OCI-LY7 (cell line): ENCODE data around the gene TBXA2R. TPM values are rescaled to one million over a fixed set of nuclear protein-coding genes. Genes with fewer than 3 reads are reported as not detected.

ENCODE experiments used
- BruUV-seq: library from RNA; stranded (reverse); fragments of 400-500 nt; replicated peaks from 2 replicates; lab custom pipeline; 2021; lab: Mats Ljungman, UMichigan
- CTCF ChIA-PET: fragments of 300-600 bp; sonication (Branson Sonifier 250); formaldehyde crosslinking; loops from one replicate; lab custom pipeline; 2022; ENCODE audit warnings: antibody characterized with exemption; ENCODE audit not compliant: unreplicated experiment; lab: Charles Lee
- POLR2A ChIA-PET: fragments of 300-600 bp; sonication (Branson Sonifier 250); formaldehyde crosslinking; loops from one replicate; lab custom pipeline; 2022; ENCODE audit warnings: antibody characterized with exemption; lab: Charles Lee
- DNase-seq: peaks from one replicate; pipeline ENCODE4 v3.0.0-alpha.2; 2015; ENCODE audit warnings: low spot score
- H2AFZ ChIP-seq: fragments of 200-600 bp; sonication (generic), shearing (Covaris generic); 2 replicates; pipeline ENCODE4 v1.6.1; 2014; ENCODE audit warnings: mild to moderate bottlenecking, antibody characterized with exemption, low read length, moderate library complexity
- H3K27ac ChIP-seq: fragments of 200-600 bp; sonication (generic); 2 replicates; pipeline ENCODE4 v1.5.1; 2014; ENCODE audit warnings: mixed run types, low read depth, mild to moderate bottlenecking, moderate library complexity, low read length, inconsistent platforms; ENCODE audit not compliant: poor library complexity, severe bottlenecking
- H3K36me3 ChIP-seq: fragments of 200-600 bp; sonication (generic); 2 replicates; pipeline ENCODE4 v1.6.1; 2014; ENCODE audit warnings: mild to moderate bottlenecking, antibody characterized with exemption, low read length, moderate library complexity, mixed read lengths; ENCODE audit not compliant: insufficient read depth
- H3K4me1 ChIP-seq: fragments of 200-600 bp; sonication (generic); 2 replicates; pipeline ENCODE4 v1.5.1; 2014; ENCODE audit warnings: mild to moderate bottlenecking, low read length; ENCODE audit not compliant: insufficient read depth, poor library complexity, severe bottlenecking
- H3K4me2 ChIP-seq: fragments of 200-600 bp; sonication (generic); 2 replicates; pipeline ENCODE4 v1.6.1; 2014; ENCODE audit warnings: mild to moderate bottlenecking, low read length
- H3K4me3 ChIP-seq: fragments of 200-600 bp; sonication (generic); 2 replicates; pipeline ENCODE4 v1.5.1; 2014; ENCODE audit warnings: mild to moderate bottlenecking, low read depth, low read length; ENCODE audit not compliant: poor library complexity, severe bottlenecking
- H3K79me2 ChIP-seq: fragments of 200-600 bp; sonication (generic); 2 replicates; pipeline ENCODE4 v1.6.1; 2016; ENCODE audit warnings: low read depth, mild to moderate bottlenecking, low read length, moderate library complexity, mixed read lengths; ENCODE audit not compliant: insufficient read depth
- H3K9me2 ChIP-seq: fragments of 200-600 bp; sonication (generic); 2 replicates; pipeline ENCODE4 v1.6.1; 2016; ENCODE audit warnings: mild to moderate bottlenecking, low read length, mixed read lengths; ENCODE audit not compliant: insufficient read depth
- H3K9me3 ChIP-seq: fragments of 200-600 bp; sonication (generic); 2 replicates; pipeline ENCODE4 v1.6.1; 2014; ENCODE audit warnings: mild to moderate bottlenecking, mixed run types, low read length, mixed read lengths
- H4K20me1 ChIP-seq: fragments of 200-600 bp; sonication (generic); 2 replicates; pipeline ENCODE4 v1.6.1; 2014; ENCODE audit warnings: mild to moderate bottlenecking, antibody characterized with exemption, low read length, moderate library complexity, mixed read lengths; ENCODE audit not compliant: insufficient read depth
- EZH2phosphoT487 ChIP-seq: fragments of 200-600 bp; sonication (generic); IDR thresholded peaks from 2 replicates; pipeline ENCODE4 v1.6.1; 2018; ENCODE audit warnings: low read depth, borderline replicate concordance, mild to moderate bottlenecking, mixed run types, antibody characterized with exemption, low read length, moderate library complexity, mixed read lengths
- intact Hi-C: fragments of 100-400 bp; cut with micrococcal nuclease; formaldehyde crosslinking; loops from one replicate; pipeline ENCODE4 v1.10.0; 2022; ENCODE audit not compliant: unreplicated experiment
- total RNA-seq, 2 experiments: library from RNA; depleted of rRNA in 1 of 2; stranded (reverse); fragments of >200 nt in 1 of 2; shearing (Covaris generic) in 1 of 2; gene quantifications; 2 replicates each; pipeline ENCODE4 v1.2.3, GENCODE V29; 2014 to 2022
- TF ChIP-seq, protein P1 (sequence below): fragments of 200-600 bp; sonication (generic); conservative IDR thresholded peaks from 2 replicates; pipeline ENCODE4 v1.5.1; 2014; ENCODE audit warnings: mild to moderate bottlenecking, antibody characterized with exemption, low read length, moderate library complexity, mixed read lengths

The TBXA2R gene
- total RNA-seq, 2 experiments from 2014 or later: not detected

DNA sequence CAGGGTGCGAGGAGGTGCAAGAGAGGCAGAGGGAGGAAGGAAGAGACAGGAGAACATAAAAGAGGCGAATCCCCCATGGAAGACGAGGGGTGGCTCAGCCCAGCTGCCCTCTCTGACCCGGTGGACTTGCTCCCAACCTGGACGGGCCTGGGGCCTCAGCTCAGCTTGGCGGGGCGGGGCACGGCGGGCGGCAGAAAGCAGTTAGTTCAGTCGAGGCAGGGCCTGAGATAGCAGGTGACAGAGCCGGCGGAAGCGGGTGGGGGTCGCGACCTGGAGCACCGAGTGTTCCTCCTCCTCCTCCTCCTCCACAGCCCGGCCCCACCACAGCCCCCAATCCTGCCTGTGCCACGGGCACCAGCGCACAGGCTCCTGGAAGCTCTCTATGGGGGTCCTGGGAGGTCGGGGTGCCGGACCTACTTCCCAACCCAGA lies 26.9 kb upstream of the TBXA2R start:
- no peaks in the 10 kb centered on the region for H4K20me1 ChIP-seq
- no peaks in the 10 kb centered on the region for H3K9me3 ChIP-seq
- H3K4me2 ChIP-seq: no peak overlapping the region
- CTCF ChIA-PET: no interaction called here
- intact Hi-C loops: no loop called here
- H3K27ac ChIP-seq: no peak overlapping the region
- no peak overlapping the region for H2AFZ ChIP-seq
- no peak for DNase-seq
- H3K4me1 ChIP-seq: no peaks in the 10 kb centered on the region
- no peaks in the 10 kb centered on the region for H3K79me2 ChIP-seq
- no TSS peak for BruUV-seq
- H3K9me2 ChIP-seq: no peaks in the 10 kb centered on the region
- POLR2A ChIA-PET: no interaction called here
- no peaks in the 10 kb centered on the region for H3K36me3 ChIP-seq
- H3K4me3 ChIP-seq: no peak overlapping the region
- no peak for TF ChIP-seq EZH2phosphoT487

DNA sequence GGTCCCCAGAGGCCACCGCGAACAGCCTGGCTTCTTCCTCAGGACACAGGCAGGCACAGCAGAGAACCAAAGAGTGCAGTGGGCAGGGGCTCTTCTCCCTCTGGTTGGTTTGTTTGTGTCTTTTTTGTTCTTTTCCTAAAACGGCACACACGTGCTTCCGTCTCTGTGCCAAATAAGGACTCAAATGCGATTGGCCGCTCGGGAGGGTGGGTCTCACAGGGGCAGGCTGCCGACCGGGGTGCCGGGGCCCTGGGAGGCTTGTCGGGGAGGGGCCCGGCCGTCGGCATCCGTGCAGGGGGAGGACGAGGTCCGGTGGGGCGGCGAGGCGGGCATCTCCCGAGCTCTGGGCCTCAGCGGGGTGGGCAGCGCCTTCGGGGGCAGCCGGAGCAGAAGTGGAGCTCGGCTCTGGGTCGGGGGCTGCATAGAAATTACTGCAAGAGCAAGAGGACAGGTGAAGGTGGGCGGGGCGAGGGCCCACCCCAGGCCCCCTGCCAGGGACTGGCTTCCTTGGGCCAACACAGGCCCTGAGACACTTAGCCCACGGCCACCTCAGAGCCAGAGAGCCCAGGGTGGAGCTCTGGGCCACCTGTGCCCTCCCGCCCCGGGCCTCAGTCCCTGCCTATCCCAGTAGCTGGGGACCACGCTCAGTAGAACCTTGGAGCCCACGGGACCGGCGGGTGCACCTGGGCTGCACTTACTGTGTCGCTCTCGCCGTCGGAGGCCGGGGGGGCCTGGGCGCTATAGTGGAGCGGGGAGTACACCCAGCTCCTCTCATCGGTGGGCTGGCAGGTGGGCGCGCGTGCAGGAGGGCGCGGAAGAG lies 26.3 kb upstream of the TBXA2R start:
- Histone ChIP-seq H3K9me3 (no peaks in the 10 kb centered on the region), H2AFZ (no peak overlapping the region), H3K4me1 (no peaks in the 10 kb centered on the region), H3K36me3 (no peaks in the 10 kb centered on the region), H3K4me3 (no peak overlapping the region), H3K27ac (no peak overlapping the region), H3K4me2 (no peak overlapping the region), H3K79me2 (no peaks in the 10 kb centered on the region), H4K20me1 (no peaks in the 10 kb centered on the region), H3K9me2 (no peaks in the 10 kb centered on the region)
- intact Hi-C loops: no loop called here
- TF ChIP-seq, protein P1, sequence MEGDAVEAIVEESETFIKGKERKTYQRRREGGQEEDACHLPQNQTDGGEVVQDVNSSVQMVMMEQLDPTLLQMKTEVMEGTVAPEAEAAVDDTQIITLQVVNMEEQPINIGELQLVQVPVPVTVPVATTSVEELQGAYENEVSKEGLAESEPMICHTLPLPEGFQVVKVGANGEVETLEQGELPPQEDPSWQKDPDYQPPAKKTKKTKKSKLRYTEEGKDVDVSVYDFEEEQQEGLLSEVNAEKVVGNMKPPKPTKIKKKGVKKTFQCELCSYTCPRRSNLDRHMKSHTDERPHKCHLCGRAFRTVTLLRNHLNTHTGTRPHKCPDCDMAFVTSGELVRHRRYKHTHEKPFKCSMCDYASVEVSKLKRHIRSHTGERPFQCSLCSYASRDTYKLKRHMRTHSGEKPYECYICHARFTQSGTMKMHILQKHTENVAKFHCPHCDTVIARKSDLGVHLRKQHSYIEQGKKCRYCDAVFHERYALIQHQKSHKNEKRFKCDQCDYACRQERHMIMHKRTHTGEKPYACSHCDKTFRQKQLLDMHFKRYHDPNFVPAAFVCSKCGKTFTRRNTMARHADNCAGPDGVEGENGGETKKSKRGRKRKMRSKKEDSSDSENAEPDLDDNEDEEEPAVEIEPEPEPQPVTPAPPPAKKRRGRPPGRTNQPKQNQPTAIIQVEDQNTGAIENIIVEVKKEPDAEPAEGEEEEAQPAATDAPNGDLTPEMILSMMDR: no peak
- no peak for DNase-seq
- CTCF ChIA-PET: interaction anchor here (1.0 kb wide), 1 partner anchor 57 kb away, joined by 3 read pairs; no protein-coding TSS in a partner anchor
- POLR2A ChIA-PET: no interaction called here
- no TSS peak for BruUV-seq

DNA sequence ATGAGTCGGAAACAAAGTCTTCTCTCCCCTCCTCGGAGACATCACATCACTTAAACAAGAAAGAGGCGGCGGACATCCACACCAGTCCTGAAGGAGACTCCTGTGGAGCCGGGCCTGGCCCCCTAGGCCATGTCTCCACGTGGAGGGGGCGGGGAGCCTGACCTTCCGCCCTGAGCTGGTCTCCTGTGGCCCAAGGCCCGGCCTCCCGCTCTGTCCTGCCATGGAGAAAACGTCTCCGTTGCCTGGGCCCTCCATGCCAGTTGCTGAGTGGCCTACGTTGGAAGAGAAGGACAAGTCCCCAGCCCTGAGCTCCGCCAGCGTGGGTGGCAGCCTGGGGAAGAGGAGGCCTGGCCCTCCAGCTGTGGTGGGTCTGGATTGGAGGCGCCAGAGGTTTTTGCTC lies 25.4 kb upstream of the TBXA2R start:
- Histone ChIP-seq H3K4me1 (peaks cover 4% of the 10 kb centered on the region), H3K36me3 (no peaks in the 10 kb centered on the region), H3K79me2 (no peaks in the 10 kb centered on the region), H3K4me2 (no peak overlapping the region), H3K9me3 (no peaks in the 10 kb centered on the region), H3K27ac (no peak overlapping the region), H3K9me2 (no peaks in the 10 kb centered on the region), H4K20me1 (no peaks in the 10 kb centered on the region), H3K4me3 (no peak overlapping the region), H2AFZ (no peak overlapping the region)
- no TSS peak for BruUV-seq
- intact Hi-C loops: no loop called here
- DNase-seq: no peak
- ChIA-PET POLR2A (no interaction called here), CTCF (interaction anchor here (1.0 kb wide), 1 partner anchor 58 kb away, joined by 3 read pairs; no protein-coding TSS in a partner anchor)
- TF ChIP-seq EZH2phosphoT487: no peak
- TF ChIP-seq, protein P1: no peak
